ENCODE results near the gene PTK6.

Gene PTK6

GRCh38 chr20:63501818-63502670 is 35.1 kb downstream of the PTK6 start:
- no peak overlapping the region for H3K27ac ChIP-seq (replicated peaks)
- no peak for DNase-seq (ENCODE audit: low read depth in 1 of 2, low spot score in 1 of 2)
- no peak overlapping the region for H3K4me3 ChIP-seq (replicated peaks; ENCODE audit: insufficient read depth, low read length)
- H3K27me3 ChIP-seq (ENCODE audit: insufficient read depth, poor library complexity, severe bottlenecking) = peaks cover 22% of the 10 kb centered on the region
- TF ChIP-seq REST (IDR thresholded peaks at IDR 0.05; ENCODE audit: insufficient replicate concordance, low read depth) = no peak
- no peak for TF ChIP-seq SPI1 (IDR thresholded peaks at IDR 0.05; ENCODE audit: borderline replicate concordance, low read depth)
- TF ChIP-seq POLR2AphosphoS5 (IDR thresholded peaks at IDR 0.05; ENCODE audit: low read depth) = no peak
- TF ChIP-seq, protein P1, sequence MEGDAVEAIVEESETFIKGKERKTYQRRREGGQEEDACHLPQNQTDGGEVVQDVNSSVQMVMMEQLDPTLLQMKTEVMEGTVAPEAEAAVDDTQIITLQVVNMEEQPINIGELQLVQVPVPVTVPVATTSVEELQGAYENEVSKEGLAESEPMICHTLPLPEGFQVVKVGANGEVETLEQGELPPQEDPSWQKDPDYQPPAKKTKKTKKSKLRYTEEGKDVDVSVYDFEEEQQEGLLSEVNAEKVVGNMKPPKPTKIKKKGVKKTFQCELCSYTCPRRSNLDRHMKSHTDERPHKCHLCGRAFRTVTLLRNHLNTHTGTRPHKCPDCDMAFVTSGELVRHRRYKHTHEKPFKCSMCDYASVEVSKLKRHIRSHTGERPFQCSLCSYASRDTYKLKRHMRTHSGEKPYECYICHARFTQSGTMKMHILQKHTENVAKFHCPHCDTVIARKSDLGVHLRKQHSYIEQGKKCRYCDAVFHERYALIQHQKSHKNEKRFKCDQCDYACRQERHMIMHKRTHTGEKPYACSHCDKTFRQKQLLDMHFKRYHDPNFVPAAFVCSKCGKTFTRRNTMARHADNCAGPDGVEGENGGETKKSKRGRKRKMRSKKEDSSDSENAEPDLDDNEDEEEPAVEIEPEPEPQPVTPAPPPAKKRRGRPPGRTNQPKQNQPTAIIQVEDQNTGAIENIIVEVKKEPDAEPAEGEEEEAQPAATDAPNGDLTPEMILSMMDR (IDR thresholded peaks at IDR 0.05; ENCODE audit: insufficient read depth, low read length) = no peak
- no peak for TF ChIP-seq GABPA (IDR thresholded peaks at IDR 0.05; ENCODE audit: low read depth)

- H3K27me3 ChIP-seq (ENCODE audit: insufficient read depth, poor library complexity, severe bottlenecking) = peaks cover 25% of the 10 kb centered on the region
- no peak overlapping the region for H3K4me3 ChIP-seq (replicated peaks; ENCODE audit: insufficient read depth, low read length)
- H3K27ac ChIP-seq (replicated peaks) = no peak overlapping the region
- DNase-seq (ENCODE audit: low read depth in 1 of 2, low spot score in 1 of 2) = no peak
- TF ChIP-seq REST (IDR thresholded peaks at IDR 0.05; ENCODE audit: insufficient replicate concordance, low read depth) (no peak), POLR2AphosphoS5 (IDR thresholded peaks at IDR 0.05; ENCODE audit: low read depth) (no peak), SPI1 (IDR thresholded peaks at IDR 0.05; ENCODE audit: borderline replicate concordance, low read depth) (no peak)
Observed at GRCh38 chr20:63500902-63501817, 36.0 kb downstream of the PTK6 start.

GRCh38 chr20:63500151-63500901 is 36.9 kb downstream of the PTK6 start:
- no peak for TF ChIP-seq REST (IDR thresholded peaks at IDR 0.05; ENCODE audit: insufficient replicate concordance, low read depth)
- TF ChIP-seq GABPA (IDR thresholded peaks at IDR 0.05; ENCODE audit: low read depth) = no peak
- TF ChIP-seq SPI1 (IDR thresholded peaks at IDR 0.05; ENCODE audit: borderline replicate concordance, low read depth) = no peak
- TF ChIP-seq, protein P1 (IDR thresholded peaks at IDR 0.05; ENCODE audit: insufficient read depth, low read length) = no peak
- no peak for TF ChIP-seq POLR2AphosphoS5 (IDR thresholded peaks at IDR 0.05; ENCODE audit: low read depth)
- Histone ChIP-seq H3K4me3 (replicated peaks; ENCODE audit: insufficient read depth, low read length) (no peak overlapping the region), H3K27ac (replicated peaks) (no peak overlapping the region), H3K27me3 (ENCODE audit: insufficient read depth, poor library complexity, severe bottlenecking) (peaks cover 25% of the 10 kb centered on the region)
- no peak for DNase-seq (ENCODE audit: low read depth in 1 of 2, low spot score in 1 of 2)
